ENCODE data around the gene ERC2.

ERC2 gene

DNA sequence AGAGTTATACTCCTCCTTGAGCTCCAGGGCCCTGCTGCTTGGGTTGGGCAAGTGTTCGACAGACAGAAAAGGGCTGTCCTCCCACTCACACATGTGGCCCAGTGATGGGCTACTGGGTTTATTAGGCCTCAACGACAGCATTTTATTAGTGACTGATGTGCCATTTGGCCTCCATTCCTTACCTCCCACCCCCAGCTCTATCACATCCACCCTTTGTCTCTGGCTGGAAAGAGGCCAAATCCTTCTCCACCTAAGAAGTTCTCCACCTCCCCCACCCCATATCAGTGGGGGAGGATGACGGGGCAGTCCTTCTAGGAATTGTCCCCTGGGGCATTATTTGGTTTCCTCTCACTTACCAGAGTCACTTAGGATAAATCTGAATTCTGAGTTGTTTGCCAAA, 924.0 kb downstream of the ERC2 start:
- Histone ChIP-seq H3K36me3 (ENCODE audit: insufficient read depth, low read length) (no peaks in the 10 kb centered on the region), H3K27me3 (ENCODE audit: control insufficient read depth, insufficient read depth, low read length) (peaks cover 13% of the 10 kb centered on the region), H3K9me3 (replicated peaks; ENCODE audit: low read length) (no peaks in the 10 kb centered on the region), H3K4me2 (ENCODE audit: low read length) (no peak overlapping the region), H3K4me1 (ENCODE audit: control insufficient read depth, insufficient read depth, low read length) (no peaks in the 10 kb centered on the region), H3K9ac (ENCODE audit: low read depth, low read length) (no peak overlapping the region), H3K4me3 (ENCODE audit: low read length) (no peak overlapping the region)

DNA sequence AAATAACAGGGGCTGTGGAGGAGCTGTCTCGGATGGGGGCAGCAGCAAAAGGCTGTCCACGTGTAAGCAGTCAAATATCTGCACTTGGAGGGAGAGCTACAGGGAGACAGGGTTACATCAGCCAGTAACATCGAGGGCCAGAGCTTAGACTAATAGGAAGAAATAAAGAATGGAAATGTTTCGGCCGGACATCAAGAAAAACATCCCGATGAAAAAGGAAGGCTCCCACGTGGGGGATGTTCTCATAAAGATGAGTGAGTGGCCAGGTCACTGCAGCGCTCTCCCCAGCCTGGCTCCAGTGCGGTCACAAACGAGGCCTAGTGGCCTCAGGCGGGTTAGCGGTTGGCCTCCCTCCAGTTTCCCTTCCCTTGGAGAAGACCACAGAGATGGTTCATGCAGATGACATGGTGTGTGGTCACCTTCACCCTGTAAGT, 925.1 kb downstream of the ERC2 start:
- H3K27me3 ChIP-seq (ENCODE audit: control insufficient read depth, insufficient read depth, low read length), result peaks cover 16% of the 10 kb centered on the region
- no peaks in the 10 kb centered on the region for H3K36me3 ChIP-seq (ENCODE audit: insufficient read depth, low read length)
- H3K9ac ChIP-seq (ENCODE audit: low read depth, low read length), result no peak overlapping the region
- no peaks in the 10 kb centered on the region for H3K4me1 ChIP-seq (ENCODE audit: control insufficient read depth, insufficient read depth, low read length)
- no peak overlapping the region for H3K4me3 ChIP-seq (ENCODE audit: low read length)
- no peak overlapping the region for H3K4me2 ChIP-seq (ENCODE audit: low read length)
- H3K9me3 ChIP-seq (replicated peaks; ENCODE audit: low read length), result no peaks in the 10 kb centered on the region

DNA sequence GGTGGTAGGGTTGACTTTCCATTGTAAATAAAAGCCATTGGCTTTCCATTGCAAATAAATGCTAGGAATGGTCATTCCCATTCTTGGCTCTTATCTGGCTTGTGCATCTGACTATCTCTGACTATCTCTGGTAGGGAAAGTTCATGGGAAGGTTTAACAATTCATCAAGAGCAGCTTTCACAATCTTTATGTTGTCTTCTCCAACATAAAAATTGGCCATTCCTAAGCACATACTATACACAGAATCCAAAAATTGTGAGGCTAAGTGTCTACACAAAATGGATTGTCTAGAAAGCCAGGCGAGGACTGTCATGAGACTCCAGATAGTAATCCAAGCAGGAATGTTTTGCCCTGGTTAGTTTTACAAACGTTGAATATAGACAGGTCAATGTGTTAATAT, 926.8 kb downstream of the ERC2 start:
- no peaks in the 10 kb centered on the region for H3K36me3 ChIP-seq (ENCODE audit: insufficient read depth, low read length)
- H3K4me2 ChIP-seq (ENCODE audit: low read length), result no peak overlapping the region
- peaks cover 25% of the 10 kb centered on the region for H3K27me3 ChIP-seq (ENCODE audit: control insufficient read depth, insufficient read depth, low read length)
- H3K4me1 ChIP-seq (ENCODE audit: control insufficient read depth, insufficient read depth, low read length), result no peaks in the 10 kb centered on the region
- H3K9me3 ChIP-seq (replicated peaks; ENCODE audit: low read length), result no peaks in the 10 kb centered on the region
- H3K9ac ChIP-seq (ENCODE audit: low read depth, low read length), result no peak overlapping the region
- no peak overlapping the region for H3K4me3 ChIP-seq (ENCODE audit: low read length)

GRCh38 chr3:55541016-55541415, 927.3 kb downstream of the ERC2 start:
- Histone ChIP-seq H3K4me2 (ENCODE audit: low read length) (no peak overlapping the region), H3K4me1 (ENCODE audit: control insufficient read depth, insufficient read depth, low read length) (no peaks in the 10 kb centered on the region), H3K9me3 (replicated peaks; ENCODE audit: low read length) (no peaks in the 10 kb centered on the region), H3K4me3 (ENCODE audit: low read length) (no peak overlapping the region), H3K36me3 (ENCODE audit: insufficient read depth, low read length) (no peaks in the 10 kb centered on the region), H3K27me3 (ENCODE audit: control insufficient read depth, insufficient read depth, low read length) (peaks cover 25% of the 10 kb centered on the region), H3K9ac (ENCODE audit: low read depth, low read length) (no peak overlapping the region)

DNA sequence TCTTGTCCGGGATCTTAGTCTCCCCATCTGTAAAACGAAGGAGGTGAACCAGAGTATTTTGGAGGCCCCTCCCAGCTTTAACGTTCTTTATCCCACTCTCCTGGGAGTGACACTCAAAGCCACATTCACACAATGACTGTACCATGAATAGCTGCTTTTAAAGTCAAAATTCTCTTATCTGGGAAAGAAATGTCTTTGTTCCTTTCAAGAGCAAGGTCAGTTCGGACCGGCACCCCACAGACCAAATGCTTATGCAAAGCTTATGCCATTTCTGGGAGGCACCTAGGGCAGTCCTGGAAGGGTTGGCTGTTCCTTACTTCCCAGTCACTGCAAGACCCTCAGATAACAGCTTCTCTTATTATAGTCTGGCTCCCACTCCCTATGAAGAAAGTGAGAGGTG, 927.7 kb downstream of the ERC2 start:
- no peak overlapping the region for H3K9ac ChIP-seq (ENCODE audit: low read depth, low read length)
- H3K36me3 ChIP-seq (ENCODE audit: insufficient read depth, low read length), result no peaks in the 10 kb centered on the region
- H3K4me2 ChIP-seq (ENCODE audit: low read length), result no peak overlapping the region
- H3K4me1 ChIP-seq (ENCODE audit: control insufficient read depth, insufficient read depth, low read length), result no peaks in the 10 kb centered on the region
- no peaks in the 10 kb centered on the region for H3K9me3 ChIP-seq (replicated peaks; ENCODE audit: low read length)
- H3K4me3 ChIP-seq (ENCODE audit: low read length), result no peak overlapping the region
- peaks cover 25% of the 10 kb centered on the region for H3K27me3 ChIP-seq (ENCODE audit: control insufficient read depth, insufficient read depth, low read length)

GRCh38 chr3:55538158-55538557, 930.1 kb downstream of the ERC2 start:
- Histone ChIP-seq H3K27me3 (ENCODE audit: control insufficient read depth, insufficient read depth, low read length) (peaks cover 25% of the 10 kb centered on the region), H3K9me3 (replicated peaks; ENCODE audit: low read length) (no peaks in the 10 kb centered on the region), H3K4me2 (ENCODE audit: low read length) (no peak overlapping the region), H3K4me1 (ENCODE audit: control insufficient read depth, insufficient read depth, low read length) (no peaks in the 10 kb centered on the region), H3K4me3 (ENCODE audit: low read length) (no peak overlapping the region), H3K9ac (ENCODE audit: low read depth, low read length) (no peak overlapping the region), H3K36me3 (ENCODE audit: insufficient read depth, low read length) (no peaks in the 10 kb centered on the region)

DNA sequence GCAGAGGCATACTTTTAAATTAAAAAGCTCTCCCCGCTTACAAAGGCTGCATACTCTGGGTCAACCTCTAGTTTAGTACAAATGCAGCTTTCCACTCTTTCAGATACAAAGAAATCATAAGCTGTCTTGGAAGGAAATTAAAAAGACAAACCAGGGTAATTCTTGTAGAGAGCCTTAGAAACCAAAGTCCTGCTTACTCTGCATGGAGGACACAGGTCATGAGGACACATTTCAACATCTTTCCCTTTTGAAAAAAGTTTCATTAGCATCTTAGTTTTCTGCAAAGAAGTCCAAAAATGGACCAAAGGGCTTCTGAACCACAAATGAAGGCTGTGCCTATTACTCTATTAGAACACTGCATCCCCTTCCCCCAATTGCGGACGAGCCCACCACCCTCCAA, 930.7 kb downstream of the ERC2 start:
- H3K36me3 ChIP-seq (ENCODE audit: insufficient read depth, low read length), result no peaks in the 10 kb centered on the region
- peaks cover 25% of the 10 kb centered on the region for H3K27me3 ChIP-seq (ENCODE audit: control insufficient read depth, insufficient read depth, low read length)
- H3K4me3 ChIP-seq (ENCODE audit: low read length), result no peak overlapping the region
- H3K4me2 ChIP-seq (ENCODE audit: low read length), result no peak overlapping the region
- H3K9ac ChIP-seq (ENCODE audit: low read depth, low read length), result no peak overlapping the region
- H3K4me1 ChIP-seq (ENCODE audit: control insufficient read depth, insufficient read depth, low read length), result no peaks in the 10 kb centered on the region
- no peaks in the 10 kb centered on the region for H3K9me3 ChIP-seq (replicated peaks; ENCODE audit: low read length)

GRCh38 chr3:55537129-55537528, 931.1 kb downstream of the ERC2 start:
- Histone ChIP-seq H3K4me1 (ENCODE audit: control insufficient read depth, insufficient read depth, low read length) (no peaks in the 10 kb centered on the region), H3K9ac (ENCODE audit: low read depth, low read length) (no peak overlapping the region), H3K27me3 (ENCODE audit: control insufficient read depth, insufficient read depth, low read length) (peaks cover 25% of the 10 kb centered on the region), H3K4me3 (ENCODE audit: low read length) (no peak overlapping the region), H3K9me3 (replicated peaks; ENCODE audit: low read length) (no peaks in the 10 kb centered on the region), H3K36me3 (ENCODE audit: insufficient read depth, low read length) (no peaks in the 10 kb centered on the region), H3K4me2 (ENCODE audit: low read length) (no peak overlapping the region)

DNA sequence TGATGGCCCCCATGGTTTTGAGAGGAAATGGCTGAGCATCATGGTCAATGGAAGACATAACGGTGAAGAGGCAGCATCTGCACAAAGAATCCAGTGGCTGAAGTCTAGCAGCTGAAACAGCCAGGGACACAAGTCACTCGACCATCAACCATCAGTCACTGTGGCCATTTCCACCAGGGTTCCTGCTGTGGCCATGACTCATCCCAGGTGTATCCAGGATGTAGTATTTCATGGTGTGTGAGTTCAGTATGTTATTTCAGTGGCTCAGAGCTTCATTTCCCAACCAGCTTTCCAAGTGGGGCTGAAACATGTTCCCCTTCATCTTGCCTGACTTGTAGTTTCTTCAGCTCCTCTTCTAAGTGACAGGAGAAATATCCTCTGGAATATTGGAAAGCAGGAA, 933.4 kb downstream of the ERC2 start:
- no peak overlapping the region for H3K4me3 ChIP-seq (ENCODE audit: low read length)
- no peak overlapping the region for H3K4me2 ChIP-seq (ENCODE audit: low read length)
- H3K9ac ChIP-seq (ENCODE audit: low read depth, low read length), result no peak overlapping the region
- no peaks in the 10 kb centered on the region for H3K36me3 ChIP-seq (ENCODE audit: insufficient read depth, low read length)
- no peaks in the 10 kb centered on the region for H3K9me3 ChIP-seq (replicated peaks; ENCODE audit: low read length)
- peaks cover 12% of the 10 kb centered on the region for H3K27me3 ChIP-seq (ENCODE audit: control insufficient read depth, insufficient read depth, low read length)
- H3K4me1 ChIP-seq (ENCODE audit: control insufficient read depth, insufficient read depth, low read length), result no peaks in the 10 kb centered on the region

DNA sequence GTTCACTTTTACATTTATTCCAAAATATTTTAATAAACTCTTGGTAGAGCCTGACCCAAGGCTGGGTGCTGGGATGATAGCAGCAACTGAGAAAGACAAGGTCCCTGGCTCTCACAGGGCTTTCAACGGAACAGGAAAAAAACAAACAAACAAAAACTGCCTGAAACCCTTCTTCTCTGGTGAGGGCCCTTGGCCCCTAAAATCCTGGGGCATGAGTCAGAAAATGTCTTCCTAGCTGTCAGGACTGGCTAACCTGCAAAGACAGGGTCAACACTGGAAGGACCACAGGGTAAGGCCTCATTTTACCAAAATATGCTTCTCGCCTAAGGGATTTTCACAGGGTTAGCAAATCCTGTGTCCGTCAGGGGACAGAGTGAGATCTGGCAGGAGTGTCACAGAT, 935.5 kb downstream of the ERC2 start:
- no peaks in the 10 kb centered on the region for H3K36me3 ChIP-seq (ENCODE audit: insufficient read depth, low read length)
- peaks cover 5% of the 10 kb centered on the region for H3K27me3 ChIP-seq (ENCODE audit: control insufficient read depth, insufficient read depth, low read length)
- H3K9me3 ChIP-seq (replicated peaks; ENCODE audit: low read length), result no peaks in the 10 kb centered on the region
- no peak overlapping the region for H3K9ac ChIP-seq (ENCODE audit: low read depth, low read length)
- H3K4me1 ChIP-seq (ENCODE audit: control insufficient read depth, insufficient read depth, low read length), result no peaks in the 10 kb centered on the region
- H3K4me3 ChIP-seq (ENCODE audit: low read length), result no peak overlapping the region
- no peak overlapping the region for H3K4me2 ChIP-seq (ENCODE audit: low read length)

DNA sequence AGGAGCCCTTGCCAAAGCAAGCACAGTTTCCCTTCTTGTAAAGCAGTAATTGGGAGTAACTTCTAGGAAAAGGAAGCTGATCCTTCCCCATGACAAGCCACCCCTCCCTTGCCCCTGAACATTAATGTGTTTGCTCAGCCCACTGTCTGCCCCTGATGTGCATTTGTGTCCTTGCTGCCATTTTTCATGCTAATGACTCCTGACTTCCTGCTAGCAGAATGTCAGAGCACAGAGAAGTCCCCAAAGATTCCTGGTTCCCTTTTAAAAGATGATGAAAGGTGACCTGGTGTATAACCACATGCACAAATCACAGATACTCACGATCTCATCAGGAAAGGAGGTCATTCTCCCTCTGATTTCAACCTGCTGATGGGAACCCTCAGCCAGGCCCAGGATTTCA, 936.9 kb downstream of the ERC2 start:
- H3K4me2 ChIP-seq (ENCODE audit: low read length), result no peak overlapping the region
- no peaks in the 10 kb centered on the region for H3K4me1 ChIP-seq (ENCODE audit: control insufficient read depth, insufficient read depth, low read length)
- no peaks in the 10 kb centered on the region for H3K9me3 ChIP-seq (replicated peaks; ENCODE audit: low read length)
- H3K27me3 ChIP-seq (ENCODE audit: control insufficient read depth, insufficient read depth, low read length), result no peaks in the 10 kb centered on the region
- no peak overlapping the region for H3K4me3 ChIP-seq (ENCODE audit: low read length)
- no peak overlapping the region for H3K9ac ChIP-seq (ENCODE audit: low read depth, low read length)
- no peaks in the 10 kb centered on the region for H3K36me3 ChIP-seq (ENCODE audit: insufficient read depth, low read length)

- no peaks in the 10 kb centered on the region for H3K9me3 ChIP-seq (replicated peaks; ENCODE audit: low read length)
- no peak overlapping the region for H3K4me2 ChIP-seq (ENCODE audit: low read length)
- H3K27me3 ChIP-seq (ENCODE audit: control insufficient read depth, insufficient read depth, low read length), result no peaks in the 10 kb centered on the region
- H3K9ac ChIP-seq (ENCODE audit: low read depth, low read length), result no peak overlapping the region
- no peak overlapping the region for H3K4me3 ChIP-seq (ENCODE audit: low read length)
- H3K36me3 ChIP-seq (ENCODE audit: insufficient read depth, low read length), result no peaks in the 10 kb centered on the region
- peaks cover 12% of the 10 kb centered on the region for H3K4me1 ChIP-seq (ENCODE audit: control insufficient read depth, insufficient read depth, low read length)
Observed at GRCh38 chr3:55527361-55527760, 940.9 kb downstream of the ERC2 start.
